Measurements from ENCODE around the gene MYRFL.

The MYRFL gene

GRCh38 chr12:69810870-69811498 lies 14.0 kb upstream of the MYRFL start:
- TF ChIP-seq CTCF (IDR thresholded peaks at IDR 0.05; ENCODE audit: low read depth, low read length, missing control alignments), result no peak
- no peaks in the 10 kb centered on the region for H3K27me3 ChIP-seq (replicated peaks)
- no peak overlapping the region for H3K4me3 ChIP-seq (ENCODE audit: low read depth, low read length)
- no peak for DNase-seq
- in situ Hi-C loops (cut with HindIII; ENCODE audit: low pct_ligation_motif_present, low sequenced_read_pairs), result no loop called here
- no peaks in the 10 kb centered on the region for H3K36me3 ChIP-seq (replicated peaks)
- no peak overlapping the region for H3K27ac ChIP-seq

GRCh38 chr12:69816082-69816481 lies 8.9 kb upstream of the MYRFL start:
- Histone ChIP-seq H3K36me3 (replicated peaks) (no peaks in the 10 kb centered on the region), H3K27me3 (replicated peaks) (no peaks in the 10 kb centered on the region), H3K4me3 (ENCODE audit: low read depth, low read length) (no peak overlapping the region), H3K27ac (no peak overlapping the region)
- DNase-seq, result no peak
- no peak for TF ChIP-seq CTCF (IDR thresholded peaks at IDR 0.05; ENCODE audit: low read depth, low read length, missing control alignments)
- in situ Hi-C loops (cut with HindIII; ENCODE audit: low pct_ligation_motif_present, low sequenced_read_pairs), result no loop called here

- no peak overlapping the region for H3K27ac ChIP-seq
- TF ChIP-seq CTCF (IDR thresholded peaks at IDR 0.05; ENCODE audit: low read depth, low read length, missing control alignments), result no peak
- no peak overlapping the region for H3K4me3 ChIP-seq (ENCODE audit: low read depth, low read length)
- H3K36me3 ChIP-seq (replicated peaks), result no peaks in the 10 kb centered on the region
- in situ Hi-C loops (cut with HindIII; ENCODE audit: low pct_ligation_motif_present, low sequenced_read_pairs), result no loop called here
- no peaks in the 10 kb centered on the region for H3K27me3 ChIP-seq (replicated peaks)
- DNase-seq, result peak; percentile 3
These were observed 4.0 kb upstream of the MYRFL start for GRCh38 chr12:69821032-69821455.

- no peak overlapping the region for H3K4me3 ChIP-seq (ENCODE audit: low read depth, low read length)
- in situ Hi-C loops (cut with HindIII; ENCODE audit: low pct_ligation_motif_present, low sequenced_read_pairs), result no loop called here
These were observed 3.4 kb upstream of the MYRFL start for GRCh38 chr12:69821456-69822159.

GRCh38 chr12:69822201-69822860 lies 2.7 kb upstream of the MYRFL start:
- no peak for DNase-seq
- Histone ChIP-seq H3K27ac (peak overlapping the region; percentile 21), H3K36me3 (replicated peaks) (no peaks in the 10 kb centered on the region), H3K27me3 (replicated peaks) (no peaks in the 10 kb centered on the region), H3K4me3 (ENCODE audit: low read depth, low read length) (no peak overlapping the region)
- in situ Hi-C loops (cut with HindIII; ENCODE audit: low pct_ligation_motif_present, low sequenced_read_pairs), result no loop called here
- no peak for TF ChIP-seq CTCF (IDR thresholded peaks at IDR 0.05; ENCODE audit: low read depth, low read length, missing control alignments)

More at GRCh38 chr12:69821456-69822159, 3.4 kb upstream of the MYRFL start:
- Histone ChIP-seq H3K27ac (peak overlapping the region; percentile 35), H3K36me3 (replicated peaks) (no peaks in the 10 kb centered on the region), H3K27me3 (replicated peaks) (no peaks in the 10 kb centered on the region)
- peak; percentile 91 for DNase-seq
- no peak for TF ChIP-seq CTCF (IDR thresholded peaks at IDR 0.05; ENCODE audit: low read depth, low read length, missing control alignments)
